Stimulated activated CD4-positive, alpha-beta T cell treated with anti-CD3 and anti-CD28 coated beads, Interleukin-4, amount 100 ng/mL, for 4 hours (primary cell): Measurements from ENCODE around the gene NKAIN1.
"Not testable (repeated sequence)": the region's sequence is repeated elsewhere in the genome, so short reads cannot be mapped to it uniquely, and the experiment has no call there.

ENCODE experiments used
- DNase-seq, 2 experiments: peaks; one replicate each; pipeline ENCODE4 v3.0.0-alpha.2; 2020

Gene NKAIN1

GRCh38 chr1:31231802-31232201, 7.9 kb downstream of the NKAIN1 start:
- no peak for DNase-seq

GRCh38 chr1:31230378-31230777, 9.3 kb downstream of the NKAIN1 start:
- DNase-seq = no peak

GRCh38 chr1:31228986-31229385, 10.7 kb downstream of the NKAIN1 start:
- DNase-seq = no peak

GRCh38 chr1:31227891-31228568, 11.7 kb downstream of the NKAIN1 start:
- DNase-seq = no peak

- no peak for DNase-seq
Observed at GRCh38 chr1:31224068-31224467, 15.6 kb downstream of the NKAIN1 start.

- no peak for DNase-seq
Observed at GRCh38 chr1:31222176-31222575, 17.5 kb downstream of the NKAIN1 start.

GRCh38 chr1:31221072-31221471, 18.6 kb downstream of the NKAIN1 start:
- no peak for DNase-seq

- no peak for DNase-seq
Observed at GRCh38 chr1:31219489-31219888, 20.2 kb downstream of the NKAIN1 start.

GRCh38 chr1:31218705-31219104, 21.0 kb downstream of the NKAIN1 start:
- no peak for DNase-seq

GRCh38 chr1:31216016-31216415, 23.7 kb downstream of the NKAIN1 start:
- no peak for DNase-seq

- DNase-seq = no peak
Observed at GRCh38 chr1:31215065-31215570, 24.6 kb downstream of the NKAIN1 start.

GRCh38 chr1:31214316-31215064, 25.2 kb downstream of the NKAIN1 start:
- DNase-seq = no peak

- DNase-seq = no peak
Observed at GRCh38 chr1:31208361-31208945, 31.2 kb downstream of the NKAIN1 start.

- no peak for DNase-seq
Observed at GRCh38 chr1:31207569-31207968, 32.1 kb downstream of the NKAIN1 start.

GRCh38 chr1:31207046-31207445, 32.6 kb downstream of the NKAIN1 start:
- no peak for DNase-seq

GRCh38 chr1:31203215-31203614, 36.5 kb downstream of the NKAIN1 start:
- no peak for DNase-seq

GRCh38 chr1:31201931-31202360, 37.7 kb downstream of the NKAIN1 start:
- no peak for DNase-seq

- DNase-seq = no peak
Observed at GRCh38 chr1:31199949-31200348, 39.7 kb downstream of the NKAIN1 start.

GRCh38 chr1:31199236-31199790, 40.4 kb downstream of the NKAIN1 start:
- no peak for DNase-seq

- DNase-seq = no peak
Observed at GRCh38 chr1:31198600-31198999, 41.1 kb downstream of the NKAIN1 start.

- DNase-seq = no peak
Observed at GRCh38 chr1:31198150-31198549, 41.5 kb downstream of the NKAIN1 start.

- no peak for DNase-seq
Observed at GRCh38 chr1:31196685-31197084, 43.0 kb downstream of the NKAIN1 start.

GRCh38 chr1:31195267-31195666, 44.4 kb downstream of the NKAIN1 start:
- DNase-seq = not testable (repeated sequence)

GRCh38 chr1:31193729-31194128, 46.0 kb downstream of the NKAIN1 start:
- no peak for DNase-seq
